MG63 (cell line): ENCODE data around the gene CTSF. TPM values are rescaled to one million over a fixed set of nuclear protein-coding genes. Genes with fewer than 3 reads are reported as not detected.
"Not testable (repeated sequence)": the region's sequence is repeated elsewhere in the genome, so short reads cannot be mapped to it uniquely, and the experiment has no call there.

Source experiments
- DNase-seq: peaks from one replicate; pipeline ENCODE4 v3.0.0-alpha.2; 2020
- H3K27me3 ChIP-seq: fragments of 250-450 bp; sonication (Bioruptor Pico); 2 replicates; pipeline ENCODE4 v1.5.1; 2020; ENCODE audit warnings: mild to moderate bottlenecking, moderate library complexity
- H3K36me3 ChIP-seq: fragments of 250-450 bp; sonication (Bioruptor Pico); 2 replicates; pipeline ENCODE4 v1.5.1; 2020; ENCODE audit warnings: mild to moderate bottlenecking, moderate library complexity
- H3K4me3 ChIP-seq: fragments of 250-450 bp; sonication (Bioruptor Pico); 2 replicates; pipeline ENCODE4 v1.5.1; 2020; ENCODE audit warnings: mild to moderate bottlenecking, moderate library complexity
- H3K9me3 ChIP-seq: fragments of 250-450 bp; sonication (Bioruptor Pico); 2 replicates; pipeline ENCODE4 v1.5.1; 2020; ENCODE audit warnings: mild to moderate bottlenecking, moderate library complexity
- total RNA-seq: library from RNA; depleted of rRNA; stranded (reverse); fragments of >200 nt; shearing (Covaris generic); gene quantifications from 2 replicates; pipeline ENCODE4 v1.2.3, GENCODE V29; 2014; ENCODE audit warnings: low replicate concordance; rRNA removed

The CTSF gene
- 13.0 and 17.7 TPM in 2 replicates for total RNA-seq

- DNase-seq: peak; percentile 75
- Histone ChIP-seq H3K9me3 (no peaks in the 10 kb centered on the region), H3K36me3 (no peaks in the 10 kb centered on the region)
Observed at GRCh38 chr11:66568124-66568916, at the start of gene CTSF. TSS of gene CTSF (minus strand) at chr11:66568606. CDS start at chr11:66568486, 120 bp downstream.

GRCh38 chr11:66617155-66617834 is 48.9 kb upstream of the CTSF start:
- Histone ChIP-seq H3K27me3 (no peaks in the 10 kb centered on the region), H3K4me3 (peak overlapping the region; percentile 91), H3K9me3 (no peaks in the 10 kb centered on the region), H3K36me3 (peaks cover 53% of the 10 kb centered on the region)
- peak; percentile 69 for DNase-seq

More at GRCh38 chr11:66568124-66568916, at the start of gene CTSF:
- Histone ChIP-seq H3K4me3 (peak within 1 kb of the TSS; percentile 38), H3K27me3 (no peaks in the 10 kb centered on the region)

DNA sequence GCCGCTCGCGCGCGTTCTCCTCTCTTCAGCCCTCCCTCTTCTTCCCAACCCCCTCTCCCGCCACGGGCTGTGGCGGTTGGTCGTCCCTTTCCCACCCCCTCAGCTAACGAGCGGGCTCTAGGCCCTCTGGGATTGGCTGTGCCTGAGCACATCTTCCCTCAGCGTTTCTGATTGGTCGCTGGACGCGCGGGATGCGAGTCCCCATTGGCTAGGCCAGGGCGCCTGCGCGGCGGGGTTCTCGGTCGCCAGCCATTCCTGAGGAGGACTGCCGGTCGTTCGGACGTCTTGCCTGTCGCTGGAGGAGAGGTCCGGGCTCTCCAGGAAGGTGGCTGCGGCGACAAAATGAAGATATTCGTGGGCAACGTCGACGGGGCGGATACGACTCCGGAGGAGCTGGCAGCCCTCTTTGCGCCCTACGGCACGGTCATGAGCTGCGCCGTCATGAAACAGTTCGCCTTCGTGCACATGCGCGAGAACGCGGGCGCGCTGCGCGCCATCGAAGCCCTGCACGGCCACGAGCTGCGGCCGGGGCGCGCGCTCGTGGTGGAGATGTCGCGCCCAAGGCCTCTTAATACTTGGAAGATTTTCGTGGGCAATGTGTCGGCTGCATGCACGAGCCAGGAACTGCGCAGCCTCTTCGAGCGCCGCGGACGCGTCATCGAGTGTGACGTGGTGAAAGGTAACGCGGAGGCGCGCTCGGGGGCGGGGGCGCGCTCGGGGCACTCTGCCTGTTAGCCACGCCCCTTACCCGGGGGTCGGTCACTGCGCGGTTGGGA is 48.2 kb upstream of the CTSF start, which contains the start of gene RBM14:
Gene RBM14 (plus strand): TSS at position 252 of the 776 bp plus-strand sequence. CDS start 91 bp downstream, at position 343.
- DNase-seq: peak; percentile 100
- Histone ChIP-seq H3K36me3 (peaks cover 46% of the 10 kb centered on the region), H3K27me3 (no peaks in the 10 kb centered on the region), H3K9me3 (no peaks in the 10 kb centered on the region), H3K4me3 (peak within 1 kb of the TSS; percentile 91)

- peaks cover 27% of the 10 kb centered on the region for H3K36me3 ChIP-seq
- no peaks in the 10 kb centered on the region; the same call in 1 of the 2 replicates for H3K9me3 ChIP-seq
- no peak overlapping the region for H3K4me3 ChIP-seq
- DNase-seq: no peak
- no peaks in the 10 kb centered on the region for H3K27me3 ChIP-seq
Observed at GRCh38 chr11:66614073-66614472, 45.7 kb upstream of the CTSF start.

DNA sequence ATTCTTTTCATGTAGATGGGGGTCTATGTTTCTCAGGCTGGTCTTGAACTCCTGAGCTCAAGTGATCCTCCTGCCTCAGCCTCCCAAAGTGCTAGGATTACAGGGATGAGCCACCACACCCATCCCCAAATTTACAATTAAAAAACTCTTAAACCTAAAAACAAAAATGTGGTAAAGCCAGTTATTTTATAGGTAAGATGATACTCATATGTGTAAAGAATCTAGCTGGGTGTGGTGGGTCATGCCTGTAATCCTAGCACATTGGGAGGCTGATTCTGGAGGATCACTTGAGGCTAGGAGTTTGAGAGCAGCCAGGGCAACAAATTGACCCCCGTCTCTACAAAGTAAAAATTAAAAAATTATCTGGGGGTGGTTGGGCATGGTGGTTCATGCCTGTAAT is 44.1 kb upstream of the CTSF start:
- Histone ChIP-seq H3K4me3 (no peak overlapping the region), H3K27me3 (no peaks in the 10 kb centered on the region), H3K9me3 (no peaks in the 10 kb centered on the region; the same call in 1 of the 2 replicates), H3K36me3 (peaks cover 11% of the 10 kb centered on the region)
- DNase-seq: no peak

DNA sequence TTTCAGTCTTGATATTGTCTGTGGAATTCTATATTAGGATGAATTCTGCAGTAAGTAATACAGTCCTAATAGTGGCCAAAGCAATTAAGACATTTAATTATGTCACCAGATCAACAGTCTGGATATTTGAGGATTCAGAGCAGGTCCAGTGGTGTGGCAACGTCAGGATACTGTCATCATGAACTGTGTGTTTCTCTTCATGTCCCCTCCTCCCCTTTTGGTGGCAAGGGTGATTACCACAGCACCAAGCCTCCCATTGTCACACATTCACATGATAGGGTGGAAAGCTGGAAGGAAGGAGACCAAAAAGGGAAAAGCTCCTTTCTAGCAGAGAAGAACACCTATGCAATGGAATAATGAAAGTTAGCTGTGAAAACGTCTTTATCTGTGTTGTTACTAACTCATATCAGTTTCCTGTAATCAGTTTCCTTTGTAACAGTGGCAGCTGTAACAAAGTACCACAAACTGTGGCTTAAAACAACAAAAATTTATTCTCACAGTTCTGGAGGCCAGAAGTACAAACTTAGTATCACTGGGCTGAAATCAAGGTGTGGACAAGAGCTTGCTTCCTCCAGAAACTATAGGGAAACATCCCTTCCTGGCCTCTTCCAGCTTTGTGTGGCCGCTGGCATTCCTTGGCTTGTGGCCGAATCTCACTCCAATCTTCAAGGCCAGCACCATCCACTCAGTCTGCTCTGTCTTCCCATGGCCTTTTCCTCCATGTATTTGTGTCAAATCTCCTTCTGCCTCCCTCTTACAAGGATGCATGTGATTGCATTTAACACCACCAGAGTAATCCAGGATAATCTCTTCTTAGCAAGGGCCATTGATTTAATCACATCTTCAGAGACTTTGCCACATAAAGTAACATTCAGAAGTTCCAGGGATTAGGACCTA is 41.6 kb upstream of the CTSF start:
- no peaks in the 10 kb centered on the region for H3K27me3 ChIP-seq
- no peak overlapping the region for H3K4me3 ChIP-seq
- no peak for DNase-seq
- peaks cover 9% of the 10 kb centered on the region; the same call in 1 of the 2 replicates for H3K36me3 ChIP-seq
- H3K9me3 ChIP-seq: no peaks in the 10 kb centered on the region; the same call in 1 of the 2 replicates

DNA sequence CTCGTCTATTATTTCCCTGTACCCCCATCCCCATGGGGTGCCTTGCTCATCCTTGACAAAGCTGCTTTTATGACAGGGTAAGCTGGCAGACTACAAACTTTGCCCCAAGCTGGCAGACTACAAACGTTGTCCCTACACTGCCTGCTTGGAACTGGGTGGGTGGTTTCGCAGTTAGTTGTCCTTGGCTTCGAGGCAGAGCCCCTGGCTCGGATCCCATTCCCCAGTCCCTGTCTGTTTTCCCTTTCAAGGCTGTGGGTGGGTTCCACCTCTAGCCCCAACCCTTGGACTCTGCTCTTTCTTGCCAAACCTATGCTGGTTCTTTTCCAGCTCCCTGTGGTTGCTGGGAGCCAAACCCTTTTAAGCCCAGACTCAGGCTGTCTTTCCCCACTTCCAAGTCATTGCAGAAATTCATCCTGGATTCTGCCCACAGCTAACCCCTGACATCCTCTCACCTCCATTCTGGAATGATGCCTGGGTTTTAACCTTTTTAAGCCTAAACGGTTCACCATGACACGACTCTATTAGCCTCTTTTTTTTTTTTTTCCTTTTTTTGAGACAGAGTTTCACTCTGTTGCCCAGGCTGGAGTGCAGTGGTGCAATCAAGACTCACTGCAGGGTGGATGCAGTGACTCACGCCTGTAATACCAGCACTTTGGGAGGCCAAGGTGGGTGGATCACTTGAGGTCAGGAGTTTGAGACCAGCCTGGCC is 38.9 kb upstream of the CTSF start:
- Histone ChIP-seq H3K27me3 (no peaks in the 10 kb centered on the region), H3K9me3 (no peaks in the 10 kb centered on the region; the same call in 1 of the 2 replicates), H3K36me3 (peaks cover 14% of the 10 kb centered on the region; the same call in 1 of the 2 replicates), H3K4me3 (no peak overlapping the region)
- DNase-seq: peak; percentile 98

- H3K9me3 ChIP-seq, H3K27me3 ChIP-seq, DNase-seq, H3K4me3 ChIP-seq: not testable (repeated sequence)
- peaks cover 14% of the 10 kb centered on the region; the same call in 1 of the 2 replicates for H3K36me3 ChIP-seq
Observed at GRCh38 chr11:66606608-66607007, 38.2 kb upstream of the CTSF start.

DNA sequence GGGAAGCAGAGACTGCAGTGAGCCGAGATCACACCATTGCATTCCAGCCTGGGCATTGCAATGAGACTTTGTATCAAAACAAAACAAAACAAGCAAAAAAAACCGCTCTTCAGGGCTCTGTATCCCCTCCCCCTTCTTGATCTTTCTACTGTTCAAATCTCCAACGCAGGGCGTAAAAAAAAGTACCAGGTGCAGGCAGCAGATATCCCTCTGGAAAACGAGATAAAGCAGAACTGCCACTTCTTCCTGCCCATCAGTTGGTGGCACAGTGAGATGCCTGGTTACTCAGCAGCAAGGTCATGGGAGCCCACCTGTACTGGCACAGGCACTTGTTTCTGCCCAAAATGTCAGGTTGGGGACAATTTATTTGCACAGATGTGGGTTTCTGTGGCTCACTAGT is 35.7 kb upstream of the CTSF start:
- Histone ChIP-seq H3K4me3 (no peak overlapping the region), H3K9me3 (no peaks in the 10 kb centered on the region), H3K36me3 (peaks cover 21% of the 10 kb centered on the region; the same call in 1 of the 2 replicates), H3K27me3 (no peaks in the 10 kb centered on the region)
- DNase-seq: no peak

DNA sequence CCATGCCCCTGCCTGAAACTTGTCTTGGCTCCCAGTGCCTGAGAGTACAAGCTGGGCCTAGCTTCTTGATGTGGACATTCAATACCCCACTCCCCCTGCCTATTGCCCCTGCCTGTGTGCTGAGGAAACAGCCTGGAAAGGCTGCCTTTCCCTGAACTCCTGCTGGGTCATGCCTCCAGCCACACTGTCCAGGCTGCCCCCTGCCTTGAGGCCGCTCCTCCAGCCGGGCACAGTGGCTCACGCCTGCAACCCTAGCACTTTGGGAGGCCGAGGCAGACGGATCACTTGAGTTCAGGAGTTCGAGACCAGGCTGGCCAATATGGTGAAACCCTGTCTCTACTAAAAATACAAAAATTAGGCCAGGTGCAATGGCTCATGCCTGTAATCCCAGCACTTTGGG is 34.7 kb upstream of the CTSF start:
- H3K27me3 ChIP-seq: no peaks in the 10 kb centered on the region
- H3K4me3 ChIP-seq: no peak overlapping the region
- DNase-seq: no peak
- H3K9me3 ChIP-seq: no peaks in the 10 kb centered on the region
- peaks cover 21% of the 10 kb centered on the region; the same call in 1 of the 2 replicates for H3K36me3 ChIP-seq

GRCh38 chr11:66600631-66601233 is 32.3 kb upstream of the CTSF start:
- Histone ChIP-seq H3K9me3 (no peaks in the 10 kb centered on the region), H3K27me3 (no peaks in the 10 kb centered on the region), H3K36me3 (peaks cover 21% of the 10 kb centered on the region; the same call in 1 of the 2 replicates), H3K4me3 (no peak overlapping the region)
- no peak for DNase-seq

- no peak overlapping the region for H3K4me3 ChIP-seq
- no peak for DNase-seq
- H3K9me3 ChIP-seq: no peaks in the 10 kb centered on the region
- no peaks in the 10 kb centered on the region for H3K27me3 ChIP-seq
- peaks cover 19% of the 10 kb centered on the region; the same call in 1 of the 2 replicates for H3K36me3 ChIP-seq
Observed at GRCh38 chr11:66600219-66600618, 31.8 kb upstream of the CTSF start.

GRCh38 chr11:66598993-66599392 is 30.6 kb upstream of the CTSF start:
- Histone ChIP-seq H3K36me3 (peaks cover 14% of the 10 kb centered on the region; the same call in 1 of the 2 replicates), H3K9me3 (no peaks in the 10 kb centered on the region), H3K27me3 (no peaks in the 10 kb centered on the region), H3K4me3 (no peak overlapping the region)
- no peak for DNase-seq

DNA sequence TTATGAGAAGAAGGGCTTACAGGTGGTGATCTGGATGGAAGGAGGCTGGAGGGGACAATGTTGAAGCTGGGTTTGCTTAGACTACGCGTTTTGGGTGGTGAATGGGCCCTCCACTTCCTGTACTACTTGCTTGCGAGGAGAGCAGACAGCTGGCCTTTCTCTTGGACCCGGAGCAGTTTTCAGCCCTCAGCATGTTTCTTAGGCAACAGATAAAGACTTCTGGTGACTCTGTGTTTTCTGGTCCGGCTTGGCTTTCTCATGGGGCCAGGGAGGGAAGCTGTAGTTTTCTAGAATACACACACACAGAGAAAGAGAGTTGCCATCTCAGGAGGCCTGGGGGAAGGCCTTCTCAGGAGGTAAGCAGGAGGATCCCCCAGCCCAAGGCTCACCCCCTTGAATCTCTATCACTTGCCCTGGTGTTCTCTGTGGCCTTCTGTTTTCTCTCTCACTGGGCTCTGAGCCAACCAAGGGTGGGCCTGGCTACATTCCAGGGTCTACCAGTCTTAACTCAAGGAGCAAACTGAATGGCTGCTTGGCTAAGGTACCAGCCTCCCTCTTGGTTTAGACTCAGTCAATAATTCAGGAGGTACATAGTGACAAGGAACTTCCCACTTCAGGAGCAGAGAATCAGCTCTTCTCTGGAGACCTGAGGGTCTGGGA is 27.0 kb upstream of the CTSF start:
- Histone ChIP-seq H3K36me3 (peaks cover 8% of the 10 kb centered on the region; the same call in 1 of the 2 replicates), H3K4me3 (no peak overlapping the region), H3K9me3 (no peaks in the 10 kb centered on the region), H3K27me3 (no peaks in the 10 kb centered on the region)
- no peak for DNase-seq
